GM18520 (cell line): Measurements from ENCODE around the gene CLK2.
A peak's percentile ranks its signal among the peaks of the same experiment; 100 is the strongest.
"Not testable (repeated sequence)": the region's sequence is repeated elsewhere in the genome, so short reads cannot be mapped to it uniquely, and the experiment has no call there.

ENCODE experiments used
- ATAC-seq: cut with Tn5 transposase; IDR thresholded peaks from one replicate; pipeline ENCODE4 v1.9.1; 2021; ENCODE audit not compliant: unreplicated experiment

The CLK2 gene

DNA sequence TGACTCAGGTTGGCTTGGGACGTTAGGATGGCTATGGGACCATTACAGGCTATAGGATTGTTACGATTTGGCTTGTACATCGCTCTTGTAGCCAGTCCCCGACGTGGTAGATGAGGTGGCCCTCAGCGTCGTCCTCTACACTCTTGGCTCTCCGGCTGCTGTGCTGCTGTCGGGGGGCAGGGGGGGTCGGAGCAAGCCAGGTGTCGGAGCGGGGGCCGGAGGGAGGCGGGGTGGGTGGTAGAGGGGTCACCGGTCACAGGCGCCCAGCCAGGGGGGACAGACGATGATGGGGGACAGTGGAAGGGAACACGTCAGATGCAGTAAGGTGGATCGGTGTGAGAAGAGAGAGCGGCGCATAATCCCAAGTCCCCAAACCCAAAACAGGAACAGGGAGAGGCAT lies 4.7 kb downstream of the CLK2 start:
- ATAC-seq: no peak

DNA sequence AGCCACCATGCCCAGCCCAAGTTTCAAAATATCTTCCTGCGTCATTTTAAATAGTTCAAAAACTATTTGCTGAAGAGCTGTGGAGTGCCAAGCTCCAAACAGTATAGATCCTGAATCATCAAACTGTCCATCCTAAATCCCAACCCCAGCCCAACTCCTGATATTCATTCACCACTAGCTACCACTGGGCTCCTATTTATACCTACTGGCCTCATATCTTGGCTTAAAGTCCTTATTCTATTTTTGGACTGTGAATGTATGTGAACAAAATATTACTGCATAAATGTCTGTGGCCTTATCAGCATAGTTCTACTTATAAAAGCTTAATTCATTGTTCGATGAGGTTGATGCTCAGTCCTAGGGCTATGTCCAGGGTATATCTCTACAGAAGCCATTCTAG lies 5.9 kb downstream of the CLK2 start:
- ATAC-seq: no peak

DNA sequence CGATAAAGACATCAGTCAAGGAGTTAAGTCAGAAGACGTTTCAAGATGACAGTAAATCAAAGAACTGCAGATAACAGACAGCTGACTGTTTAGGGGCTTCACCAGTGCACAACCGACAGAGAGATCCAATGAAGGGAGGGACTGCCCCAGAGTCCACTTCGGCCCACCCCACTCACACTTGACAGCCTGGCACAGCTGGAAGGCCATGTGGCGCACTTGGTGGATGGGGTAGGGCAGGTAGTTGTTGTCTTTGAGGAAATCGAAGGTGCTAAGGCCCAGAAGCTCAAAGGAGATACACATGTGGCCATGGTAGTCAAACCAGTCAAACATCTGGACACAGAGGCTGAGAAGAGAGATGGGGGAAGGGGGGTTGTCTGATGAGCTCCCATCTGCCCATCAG lies 6.8 kb downstream of the CLK2 start:
- no peak for ATAC-seq

DNA sequence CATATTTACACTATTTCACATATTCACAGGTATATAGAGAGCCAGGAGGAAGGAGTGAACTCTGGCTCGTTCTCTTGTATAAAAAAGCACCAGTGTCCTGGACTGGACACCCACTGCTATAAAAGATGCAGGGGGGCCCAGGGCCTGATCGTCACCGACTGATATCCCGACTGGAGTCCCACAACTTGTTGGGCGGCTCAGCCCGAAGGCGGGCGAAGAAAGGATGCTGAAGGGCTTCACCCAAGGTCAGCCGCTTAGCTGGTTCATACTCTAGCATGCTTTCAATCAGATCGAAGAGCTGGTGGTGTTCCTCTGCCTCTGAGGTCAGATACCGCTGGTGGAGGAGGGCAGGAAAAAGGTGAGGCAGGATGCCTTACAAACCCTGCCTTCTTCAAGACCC lies 10.2 kb downstream of the CLK2 start:
- no peak for ATAC-seq

DNA sequence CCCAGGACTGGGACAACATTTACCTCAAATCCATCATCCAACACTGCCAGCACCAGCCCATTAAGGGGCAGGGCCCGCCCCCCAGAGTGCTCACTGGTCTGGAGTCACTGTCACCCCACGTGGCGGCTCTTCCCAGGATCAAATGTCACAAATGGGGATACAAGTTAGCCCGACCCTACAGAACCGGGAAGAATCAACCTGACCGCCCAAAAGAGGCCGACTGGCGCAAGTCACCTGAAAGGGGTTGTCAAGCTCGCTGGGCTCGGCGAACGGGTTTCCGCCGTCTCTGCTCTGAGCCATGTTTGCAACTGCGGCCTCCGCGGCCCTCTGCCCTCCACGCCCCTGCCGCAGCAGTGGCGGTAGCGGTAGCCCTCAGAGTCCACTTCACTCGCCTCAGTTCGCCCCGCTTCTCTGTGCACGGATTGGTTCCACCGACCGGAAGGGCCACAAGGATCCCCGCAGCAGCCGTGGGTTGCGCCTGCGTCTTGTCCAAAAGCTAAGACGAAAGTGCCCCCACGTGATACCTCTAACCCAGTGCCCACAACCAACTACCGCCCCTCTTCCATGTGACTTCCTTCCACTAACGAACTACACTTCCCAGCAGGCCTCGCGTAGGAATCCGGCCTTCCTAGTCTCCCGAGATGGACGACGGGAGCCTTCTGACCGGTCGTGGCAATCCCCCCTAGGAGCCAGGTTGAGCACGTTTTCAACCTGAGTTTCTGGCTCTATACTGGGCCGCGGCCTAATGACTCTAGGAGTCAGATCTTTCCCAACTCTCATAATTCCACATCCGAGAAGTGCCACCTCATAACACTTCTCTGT lies 11.2 kb downstream of the CLK2 start, which contains the start of gene SCAMP3:
Gene SCAMP3, minus strand, starts transcription at position 509 of the 822 bp plus-strand sequence. Its CDS starts 209 bp downstream, at position 300.
- peak; percentile 91 for ATAC-seq

DNA sequence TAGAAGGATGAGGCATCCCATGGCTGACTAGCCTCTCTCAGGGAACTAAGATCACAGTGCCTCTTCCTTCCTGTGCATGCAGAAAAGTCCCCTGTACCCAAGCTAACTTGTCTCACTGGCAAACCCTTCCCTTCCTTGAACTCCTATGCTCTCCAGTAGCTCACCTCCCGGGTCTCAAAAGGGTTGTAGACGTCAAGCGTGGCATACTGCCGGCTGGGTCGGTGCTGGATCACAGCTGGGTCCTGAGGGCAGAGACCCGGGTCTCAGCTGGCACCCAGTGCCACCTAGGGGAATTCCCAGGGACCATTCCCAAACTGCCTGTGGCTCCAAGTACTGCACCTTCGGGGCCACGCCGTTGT lies 11.8 kb downstream of the CLK2 start:
- no peak for ATAC-seq

DNA sequence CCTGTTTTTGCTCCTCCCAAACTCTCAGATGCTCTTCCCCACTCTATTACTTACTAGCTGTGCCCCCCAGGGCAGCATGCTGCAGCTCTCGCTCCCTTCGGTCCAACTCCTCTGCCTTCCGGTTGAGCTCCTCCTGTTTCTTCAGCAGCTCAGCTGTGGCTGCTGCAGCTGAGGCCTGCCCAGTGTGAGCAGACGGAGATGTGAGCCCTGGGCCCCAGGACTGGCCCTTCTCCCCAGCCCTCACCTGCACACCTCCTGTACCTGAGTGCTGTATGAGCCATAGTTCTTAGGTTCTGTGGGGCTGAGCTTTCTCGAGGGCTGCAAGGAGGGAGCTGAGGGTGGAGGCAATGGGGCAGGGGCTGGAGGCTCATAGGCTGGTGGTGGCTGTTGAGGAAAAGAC lies 13.0 kb downstream of the CLK2 start:
- no peak for ATAC-seq

DNA sequence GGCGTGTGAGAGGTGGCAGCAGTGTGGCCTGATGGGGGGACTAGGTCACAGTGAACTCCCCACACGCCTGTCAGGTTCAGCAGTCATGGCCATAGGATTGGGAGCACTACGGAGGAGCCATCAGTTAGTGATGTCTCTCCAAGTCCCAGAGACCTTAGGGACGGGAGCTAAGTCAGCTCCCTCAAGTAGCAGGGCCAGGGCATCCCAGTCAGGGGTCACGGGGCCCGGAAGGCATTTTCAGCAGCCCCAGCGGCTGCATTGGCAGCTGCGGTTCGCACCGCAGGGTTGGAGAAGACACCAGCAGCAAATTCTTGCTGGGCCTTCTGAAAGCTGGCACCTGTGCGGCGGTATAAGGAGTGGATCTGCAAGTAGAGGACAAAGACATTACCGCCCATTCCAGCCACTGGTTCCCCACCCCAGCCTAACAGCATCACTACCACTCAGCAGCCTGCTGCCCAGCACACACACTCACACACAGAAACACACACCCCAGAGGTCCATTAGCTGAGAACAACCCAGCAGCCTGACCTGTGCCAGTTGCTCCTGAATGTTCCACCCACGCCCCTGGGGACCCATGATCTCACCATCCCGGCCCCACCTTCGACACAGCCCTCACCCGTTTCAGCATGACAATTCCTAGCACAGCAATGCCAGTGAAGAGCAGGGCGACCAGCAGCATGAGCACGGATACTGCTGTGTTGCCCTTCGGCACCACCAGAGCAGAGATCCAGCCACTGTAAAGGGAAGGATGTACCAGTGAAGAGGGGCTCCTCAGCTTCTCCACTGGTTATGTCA lies 17.0 kb downstream of the CLK2 start:
- no peak for ATAC-seq

DNA sequence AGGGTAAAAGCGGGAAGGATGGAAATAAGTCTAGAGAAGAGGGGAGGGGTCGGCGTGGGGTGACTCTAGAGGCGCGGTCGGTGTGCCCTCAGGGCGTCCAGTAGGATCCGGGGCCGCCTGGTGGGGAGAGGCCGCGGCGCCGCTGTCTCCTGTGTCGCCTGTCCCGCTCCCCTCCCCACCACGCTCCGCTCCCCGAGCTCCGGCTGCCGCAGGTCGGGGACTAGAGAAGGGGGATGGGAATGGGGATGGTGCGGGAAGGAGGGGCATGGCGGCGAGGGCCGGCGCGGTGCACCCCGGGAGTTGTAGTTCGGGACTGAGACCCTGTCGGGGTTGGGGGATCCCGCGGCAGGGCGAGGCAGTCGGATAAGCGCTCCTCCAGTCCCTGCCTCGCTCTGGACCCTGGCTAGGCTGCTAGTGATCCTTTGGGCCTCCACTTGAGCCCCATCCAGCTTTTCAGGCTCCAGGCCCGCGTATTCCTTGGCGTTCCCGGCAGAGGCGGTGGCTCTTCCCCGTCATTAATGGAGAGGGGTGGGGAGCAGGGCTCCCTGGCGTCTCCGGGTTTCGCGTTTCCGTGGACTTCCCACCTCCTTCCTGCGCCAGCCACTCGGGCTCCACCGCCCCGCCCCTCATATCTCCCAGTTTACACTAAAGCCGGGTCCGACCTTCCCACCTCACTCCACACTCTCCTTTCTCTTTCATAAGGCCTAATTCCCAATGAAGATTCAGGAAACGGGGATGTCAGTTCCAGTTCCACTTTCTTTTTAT lies 17.9 kb downstream of the CLK2 start, which contains the start of gene ENTREP3:
Gene ENTREP3, minus strand, starts transcription at position 241 of the 765 bp plus-strand sequence. CDS start 606 bp downstream, outside the sequence.
- ATAC-seq: peak; percentile 34

DNA sequence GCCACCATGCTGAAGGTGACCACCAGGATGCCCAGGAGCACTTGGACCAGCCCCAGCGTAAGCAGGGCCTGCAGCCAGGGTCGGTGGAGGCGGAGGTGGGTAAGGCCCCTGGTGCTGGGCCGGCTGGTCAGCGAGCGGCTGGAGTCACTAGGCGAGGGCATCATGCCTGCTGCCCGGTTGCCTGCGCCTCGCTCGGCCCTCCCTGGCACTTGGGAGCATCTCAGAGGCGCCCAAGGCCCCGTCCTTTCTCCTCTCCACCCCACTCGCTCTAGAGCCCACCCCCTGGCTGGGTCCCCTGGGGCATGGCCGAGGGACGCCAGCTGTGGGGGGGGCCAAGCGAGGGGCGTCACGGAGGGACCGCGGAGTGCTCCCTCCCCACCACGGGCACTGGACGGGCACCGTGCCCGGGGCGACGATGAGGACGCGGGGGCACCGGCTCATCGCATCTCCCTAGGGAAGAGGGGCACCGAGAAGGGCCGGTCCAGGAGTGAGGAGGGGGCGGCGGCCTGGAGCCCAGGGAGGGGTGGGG lies 18.5 kb downstream of the CLK2 start:
- ATAC-seq: no peak

DNA sequence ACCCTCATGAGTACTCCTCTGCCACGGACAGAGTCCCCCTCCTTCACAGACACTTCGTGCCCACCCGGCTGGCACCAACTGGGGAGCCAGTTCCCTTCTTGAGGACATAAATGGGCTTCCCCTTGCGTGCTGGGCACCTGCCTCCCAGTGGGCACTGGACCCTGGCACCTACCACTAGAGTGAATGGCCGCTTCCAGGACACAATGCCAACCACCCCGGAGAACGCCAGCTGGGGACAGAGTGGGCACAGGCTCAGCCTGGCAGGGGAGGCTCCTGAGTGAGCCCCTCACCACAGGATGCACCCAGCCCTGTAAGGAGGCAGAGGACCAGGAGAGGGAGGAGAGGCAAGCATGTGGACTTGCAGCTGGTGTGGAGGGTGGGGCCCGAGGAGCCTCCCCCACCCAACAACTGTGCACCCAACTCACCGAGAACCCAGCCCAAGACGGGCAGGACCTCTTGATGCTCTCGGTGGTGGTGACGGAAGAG lies 19.0 kb downstream of the CLK2 start:
- no peak for ATAC-seq

DNA sequence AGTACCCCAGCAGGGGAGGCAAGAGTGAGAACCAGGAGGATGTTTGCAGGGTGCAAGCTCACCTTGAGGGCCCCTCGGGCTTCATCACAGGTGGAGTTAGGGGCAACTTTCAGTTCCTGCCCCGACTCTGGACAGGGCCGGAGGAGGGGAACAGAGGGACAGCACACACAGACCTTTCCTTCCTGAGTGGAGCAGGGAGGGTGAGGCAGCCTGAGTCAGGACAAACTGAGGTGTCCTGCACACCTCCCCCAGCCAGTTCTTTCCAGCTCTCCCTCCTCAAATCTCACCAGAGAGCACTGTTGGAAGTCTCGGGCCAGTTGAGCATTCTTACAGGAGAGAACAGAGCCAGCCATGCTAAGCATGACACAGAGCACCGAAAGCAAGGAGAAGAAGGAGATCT lies 19.5 kb downstream of the CLK2 start:
- ATAC-seq: no peak

DNA sequence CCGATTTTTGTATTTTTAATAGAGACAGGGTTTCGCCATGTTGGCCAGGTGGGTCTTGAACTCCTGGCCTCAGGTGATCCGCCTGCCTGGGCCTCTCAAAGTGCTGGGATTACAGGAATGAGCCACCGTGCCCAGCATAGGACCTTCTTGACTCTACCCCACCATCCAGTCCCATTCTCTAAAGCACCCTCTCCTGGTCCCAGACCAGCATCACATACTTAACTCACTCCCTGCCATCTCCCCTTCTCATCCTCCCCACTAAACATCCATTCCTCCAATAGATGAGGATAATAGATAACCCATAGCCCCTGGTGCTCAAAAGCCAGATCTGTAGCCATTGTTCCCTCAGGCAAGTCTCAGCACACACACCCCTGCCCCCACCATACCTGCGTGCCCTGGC lies 20.1 kb downstream of the CLK2 start:
- no peak for ATAC-seq

DNA sequence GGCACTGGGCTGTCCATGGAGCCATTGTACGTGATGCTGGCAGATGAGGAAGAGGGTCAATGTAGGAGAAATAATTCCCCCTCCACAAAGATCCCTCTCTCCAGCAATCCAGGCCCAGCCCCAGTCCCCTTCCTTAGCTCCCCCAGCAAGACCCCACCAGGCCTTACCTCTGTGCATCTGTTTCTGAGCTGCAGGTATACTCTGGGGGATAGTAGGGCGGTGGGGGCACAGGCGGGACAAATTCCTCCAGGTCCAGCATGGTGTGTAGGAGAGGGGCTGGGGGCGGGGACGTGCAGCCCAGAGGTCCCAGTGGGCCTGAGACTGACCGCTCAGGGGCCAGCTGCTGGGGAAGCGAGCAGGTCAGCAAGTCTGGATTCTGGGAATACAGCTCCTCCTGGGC lies 21.7 kb downstream of the CLK2 start:
- ATAC-seq: no peak

DNA sequence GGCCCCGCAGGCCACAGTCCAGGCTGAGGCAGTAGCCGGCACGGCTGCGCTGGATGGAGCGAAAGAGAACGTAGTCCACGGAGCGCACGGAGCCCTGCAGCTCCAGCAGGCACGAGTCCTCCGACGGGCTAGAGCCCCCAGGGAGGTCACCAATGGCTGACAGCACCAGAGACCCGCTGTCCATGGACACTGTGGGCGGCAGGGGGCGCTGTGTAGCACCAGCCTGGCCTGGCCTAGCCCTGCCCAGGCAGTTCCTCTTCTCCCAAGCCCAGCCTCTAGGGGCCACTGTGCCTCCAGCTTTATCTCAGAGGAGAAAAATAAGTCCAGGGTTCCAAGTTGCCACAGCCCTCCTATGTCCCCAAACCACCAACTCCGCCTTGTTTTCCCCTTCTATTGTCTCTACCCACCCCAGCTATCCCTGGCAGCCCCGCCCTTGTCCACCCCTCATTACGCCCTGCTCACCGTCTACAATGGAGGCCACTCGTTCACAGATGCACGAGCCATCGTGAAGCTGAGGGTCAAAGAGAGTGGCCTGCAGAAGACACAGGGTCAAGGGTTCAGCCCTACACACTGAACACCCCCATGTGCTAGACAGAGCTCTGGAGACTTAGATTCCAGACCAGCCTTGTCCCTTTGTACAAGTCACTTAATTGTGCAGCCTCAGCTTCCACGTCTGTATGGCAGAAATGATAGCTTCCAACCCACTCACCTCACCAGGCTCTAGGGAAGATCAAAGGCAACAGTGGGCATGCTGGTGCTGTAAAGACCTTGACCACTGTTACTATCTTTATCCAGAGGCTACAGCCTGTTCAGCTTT lies 22.5 kb downstream of the CLK2 start:
- peak; percentile 80 for ATAC-seq

DNA sequence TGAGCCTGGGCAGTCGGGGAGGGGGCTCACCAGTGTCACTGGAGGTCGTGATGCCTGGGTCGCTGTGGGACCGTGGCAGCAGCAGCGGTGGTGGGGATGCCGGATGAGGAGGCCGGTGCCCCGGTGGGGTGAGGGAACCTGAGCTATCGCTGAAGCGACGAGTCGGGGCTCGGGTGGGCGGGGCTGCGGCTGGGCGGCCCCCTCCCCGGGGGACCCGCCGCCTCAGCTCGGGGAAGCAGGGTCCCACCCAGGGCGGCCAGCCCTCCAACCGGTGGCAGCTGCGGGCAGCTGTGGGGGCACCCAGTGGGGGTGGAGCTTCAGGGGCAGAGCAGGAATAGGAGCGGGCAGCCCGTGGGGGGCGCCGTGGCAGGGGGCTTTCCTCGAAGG lies 23.1 kb downstream of the CLK2 start:
- peak; percentile 3 for ATAC-seq

DNA sequence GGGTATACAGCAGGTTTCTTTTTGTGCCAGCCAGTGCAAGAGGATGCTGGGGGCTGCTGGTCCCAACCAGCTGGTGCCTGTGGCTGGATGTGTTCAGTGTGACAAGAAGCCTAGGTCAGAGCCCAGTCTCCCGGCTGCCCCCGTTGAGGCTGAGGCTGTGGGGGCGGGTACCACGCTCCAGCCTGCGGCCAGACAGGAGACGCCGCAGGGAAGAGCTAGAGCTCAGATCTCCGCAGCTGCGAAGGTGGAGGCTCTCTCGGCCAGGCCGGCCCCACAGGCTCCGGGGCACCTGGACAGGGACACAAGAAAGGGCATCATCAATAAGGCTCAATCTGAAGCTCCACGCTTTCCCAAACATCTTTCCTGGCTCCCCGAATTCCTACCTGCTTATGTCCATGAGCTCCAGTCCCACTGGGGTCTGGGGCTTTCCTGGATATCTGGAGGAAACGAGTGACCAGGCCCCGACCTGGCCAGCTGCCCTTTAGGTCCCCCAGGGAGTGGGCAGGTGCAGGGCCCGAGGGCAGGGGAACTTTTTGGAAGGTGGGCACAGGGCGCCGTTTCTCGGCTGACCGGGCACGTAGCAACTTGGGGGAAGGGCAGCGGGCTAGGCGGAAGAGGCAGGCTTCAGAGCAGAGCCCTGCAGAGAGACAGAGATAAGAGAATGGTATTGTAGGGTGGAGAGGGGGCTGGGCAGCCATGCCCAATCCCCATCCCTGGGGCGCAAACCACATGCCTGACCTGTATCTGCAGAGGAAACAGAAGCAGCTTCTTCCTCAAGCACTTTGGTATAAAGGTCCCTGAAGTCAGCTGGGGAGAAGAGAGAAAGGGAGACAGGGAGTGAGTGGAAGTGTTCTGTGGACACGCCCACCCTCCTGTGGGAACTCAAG lies 25.4 kb downstream of the CLK2 start:
- ATAC-seq: no peak

DNA sequence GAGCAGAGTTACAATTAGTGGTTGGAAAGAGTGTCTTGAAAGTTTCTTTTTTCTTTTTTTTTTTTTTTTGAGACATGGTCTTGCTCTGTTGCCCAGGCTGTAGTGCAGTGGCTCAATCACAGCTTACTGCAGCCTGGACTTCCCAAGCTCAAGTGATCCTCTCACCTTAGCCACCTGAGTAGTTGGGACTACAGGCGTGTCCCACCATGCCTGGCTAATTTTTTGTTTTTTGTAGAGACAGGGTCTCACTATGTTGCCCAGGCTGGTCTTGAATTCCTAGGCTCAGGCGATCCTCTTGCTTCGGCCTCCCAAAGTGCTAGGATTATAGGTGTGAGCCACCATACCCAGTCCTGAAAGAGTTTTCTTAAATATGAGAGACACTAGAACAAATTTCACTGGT lies 26.5 kb downstream of the CLK2 start:
- ATAC-seq: not testable (repeated sequence)

DNA sequence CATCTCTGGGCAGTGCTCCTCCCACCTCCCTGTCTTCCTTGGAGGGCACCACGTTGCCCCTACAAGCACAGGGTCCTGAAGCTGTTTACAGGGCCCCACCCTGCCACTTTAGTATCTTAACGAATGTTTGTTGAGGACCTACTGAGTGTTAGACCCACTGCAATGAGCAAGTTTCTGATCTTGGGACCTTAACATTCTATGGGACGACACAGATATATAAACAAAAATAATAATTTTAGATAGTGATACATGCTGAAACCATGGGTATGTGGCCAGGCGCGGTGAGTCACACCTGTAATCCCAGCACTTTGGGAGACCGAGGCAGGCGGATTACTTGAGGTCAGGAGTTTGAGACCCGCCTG lies 28.2 kb downstream of the CLK2 start:
- ATAC-seq: no peak
